ENCODE results near the gene TMEM191C. TPM values are rescaled to one million over a fixed set of nuclear protein-coding genes. Genes with fewer than 3 reads are reported as not detected.
"Not testable (repeated sequence)": the region's sequence is repeated elsewhere in the genome, so short reads cannot be mapped to it uniquely, and the experiment has no call there.

TMEM191C gene
- total RNA-seq, 6 experiments from 2014 or later, result 0.38 to 1.6 (median 0.56) TPM

- Mint-ChIP-seq H3K9me3 (no peaks in the 10 kb centered on the region), H3K4me1 (ENCODE audit: low read depth) (peaks cover 12% of the 10 kb centered on the region), H3K27ac (no peak overlapping the region), H3K4me3 (no peak overlapping the region), H3K27me3 (ENCODE audit: insufficient read depth) (no peaks in the 10 kb centered on the region; the same call in 1 of the 2 replicates), H3K36me3 (ENCODE audit: low read depth) (no peaks in the 10 kb centered on the region)
- no peak for TF ChIP-seq CTCF (IDR thresholded peaks at IDR 0.05)
- DNase-seq, result no peak
Measured at GRCh38 chr22:21455334-21456089, 11.7 kb upstream of the TMEM191C start.

DNA sequence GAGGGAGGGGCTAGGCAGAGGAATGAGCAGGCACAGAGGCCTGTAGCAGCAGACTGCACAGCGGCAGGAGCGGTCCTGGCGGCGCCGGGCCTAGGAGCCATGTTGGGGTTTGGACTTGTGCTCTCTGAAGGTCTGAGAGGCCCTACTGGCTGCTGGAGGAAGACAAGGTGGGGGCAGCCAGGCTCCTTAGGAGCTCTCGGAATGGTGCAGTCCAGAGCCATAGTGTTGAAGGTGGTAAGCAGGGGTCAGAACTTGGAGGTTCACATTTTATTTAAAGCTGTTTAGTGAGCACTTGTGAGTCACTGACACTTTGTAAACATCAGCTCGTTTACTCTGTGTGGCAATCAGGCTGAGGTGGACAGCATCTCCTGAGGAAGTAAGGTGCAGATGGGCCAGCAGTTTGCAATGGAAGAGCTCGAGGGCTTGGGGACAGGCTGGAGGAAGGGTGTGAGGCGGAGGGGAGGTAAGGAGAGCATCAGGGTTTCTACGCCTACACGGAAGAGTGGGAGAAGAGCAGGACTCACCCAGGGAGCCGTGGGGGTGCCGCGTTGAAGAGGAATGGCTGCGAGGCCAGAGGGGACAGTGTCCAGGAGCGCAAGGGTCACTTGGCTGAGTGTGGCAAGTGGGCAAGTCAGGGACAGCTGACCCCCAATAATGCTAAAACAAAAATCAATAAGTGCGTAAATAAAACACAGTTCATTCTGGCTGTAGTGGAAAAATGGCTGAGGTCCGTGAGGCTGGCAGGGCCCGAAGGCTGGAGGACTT is 10.0 kb upstream of the TMEM191C start:
- no peak for TF ChIP-seq CTCF (IDR thresholded peaks at IDR 0.05)
- H3K36me3 Mint-ChIP-seq (ENCODE audit: low read depth), result no peaks in the 10 kb centered on the region
- no peaks in the 10 kb centered on the region for H3K9me3 Mint-ChIP-seq
- peaks cover 12% of the 10 kb centered on the region for H3K4me1 Mint-ChIP-seq (ENCODE audit: low read depth)
- no peaks in the 10 kb centered on the region; the same call in 1 of the 2 replicates for H3K27me3 Mint-ChIP-seq (ENCODE audit: insufficient read depth)
- H3K4me3 Mint-ChIP-seq, result no peak overlapping the region
- no peak overlapping the region for H3K27ac Mint-ChIP-seq
- DNase-seq, result no peak

DNA sequence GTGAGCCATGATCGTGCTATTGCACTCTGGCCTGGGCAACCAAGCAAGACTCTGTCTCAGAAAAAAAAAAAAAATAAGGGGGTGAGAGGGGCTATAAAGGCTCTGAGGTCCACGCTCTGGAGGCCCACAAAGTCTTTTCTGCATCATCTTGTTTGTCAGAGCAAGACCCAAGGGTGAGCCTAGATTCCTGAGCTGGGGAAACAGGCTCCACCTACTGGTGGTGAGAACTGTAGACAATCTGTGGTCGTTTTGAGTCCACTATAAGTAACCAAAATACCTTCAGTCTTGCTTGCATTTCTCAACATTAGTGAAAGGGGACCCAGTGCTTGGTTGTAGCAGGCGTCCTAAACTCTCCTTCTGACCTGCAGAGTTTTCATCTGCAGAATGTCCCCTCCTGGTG is 4.5 kb upstream of the TMEM191C start:
- H3K9me3 Mint-ChIP-seq; H3K4me3 Mint-ChIP-seq; DNase-seq; H3K27me3 Mint-ChIP-seq (ENCODE audit: insufficient read depth); H3K36me3 Mint-ChIP-seq (ENCODE audit: low read depth); H3K27ac Mint-ChIP-seq; H3K4me1 Mint-ChIP-seq (ENCODE audit: low read depth): not testable (repeated sequence)

- H3K4me1 Mint-ChIP-seq (ENCODE audit: low read depth); H3K36me3 Mint-ChIP-seq (ENCODE audit: low read depth); H3K9me3 Mint-ChIP-seq; H3K27me3 Mint-ChIP-seq (ENCODE audit: insufficient read depth): not testable (repeated sequence)
- Mint-ChIP-seq H3K27ac (peak overlapping the region; percentile 54; the same call in 1 of the 2 replicates), H3K4me3 (peak overlapping the region; percentile 85)
- peak; percentile 83 for DNase-seq
Measured at GRCh38 chr22:21468194-21469096, 1.3 kb downstream of the TMEM191C start.

DNA sequence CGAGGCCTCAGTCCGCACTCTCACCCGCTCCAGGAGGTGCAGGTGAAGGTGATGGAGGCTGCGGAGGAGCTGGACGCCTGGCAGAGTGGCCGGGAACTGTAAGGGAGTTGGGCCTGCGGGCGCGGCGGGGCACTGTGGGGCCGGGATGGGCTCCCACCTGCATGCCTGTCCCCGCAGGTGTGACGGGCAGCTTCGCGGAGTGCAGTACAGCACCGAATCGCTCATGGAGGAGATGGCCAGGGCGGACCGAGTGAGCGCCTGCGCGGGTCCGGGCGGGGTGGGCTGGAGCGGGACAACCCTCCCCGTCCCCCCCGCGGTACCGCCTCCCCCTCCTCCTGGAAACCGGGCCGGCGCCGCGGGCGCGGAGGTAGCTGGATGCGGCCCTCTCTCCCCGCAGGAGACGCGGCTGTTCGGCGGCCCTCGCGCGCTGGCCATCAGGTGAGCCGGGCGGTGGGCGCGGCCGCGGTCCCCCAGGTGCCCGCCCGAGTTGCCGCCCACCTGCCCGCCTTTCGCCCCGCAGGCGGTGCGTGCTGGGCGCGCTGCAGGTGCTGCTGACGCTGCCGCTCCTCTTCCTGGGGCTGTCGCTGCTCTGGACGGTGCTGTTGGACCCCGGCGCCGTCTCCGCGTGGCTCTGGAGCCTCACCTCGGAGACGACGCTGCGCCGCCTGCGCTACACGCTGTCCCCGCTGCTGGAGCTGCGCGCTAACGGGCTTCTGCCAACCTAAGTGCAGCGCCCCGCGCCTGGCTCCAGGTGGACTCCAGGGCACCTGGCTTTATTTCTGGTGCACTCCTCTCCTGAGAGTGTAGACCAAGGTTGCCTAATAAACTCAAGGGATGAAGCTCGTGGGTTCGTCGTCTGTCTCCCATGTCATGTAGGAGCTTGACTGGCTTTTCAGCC is 2.2 kb downstream of the TMEM191C start:
- H3K9me3 Mint-ChIP-seq; H3K36me3 Mint-ChIP-seq (ENCODE audit: low read depth); H3K4me1 Mint-ChIP-seq (ENCODE audit: low read depth); H3K4me3 Mint-ChIP-seq; H3K27ac Mint-ChIP-seq; H3K27me3 Mint-ChIP-seq (ENCODE audit: insufficient read depth); DNase-seq: not testable (repeated sequence)

DNA sequence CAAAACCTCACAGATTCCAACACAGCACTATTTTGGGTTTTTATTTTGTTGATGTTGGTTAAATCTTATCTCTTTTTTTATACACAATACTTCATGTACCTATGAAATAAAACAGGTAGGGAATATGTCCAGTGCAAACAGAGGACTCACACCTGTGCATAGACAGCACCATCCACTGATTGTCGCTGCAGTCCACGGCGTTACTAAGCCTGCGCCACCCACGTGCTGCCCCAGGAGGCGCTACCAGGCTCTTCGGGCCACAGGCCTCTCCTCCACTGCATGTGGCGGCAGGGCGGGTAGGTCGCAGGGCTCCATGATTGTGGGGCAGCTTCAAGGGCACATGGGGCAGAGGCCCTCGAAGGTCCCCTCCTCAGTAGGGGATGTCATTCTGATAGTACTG is 5.8 kb downstream of the TMEM191C start:
- not testable (repeated sequence) for H3K4me3 Mint-ChIP-seq; H3K27ac Mint-ChIP-seq; DNase-seq; H3K9me3 Mint-ChIP-seq; H3K27me3 Mint-ChIP-seq (ENCODE audit: insufficient read depth); H3K36me3 Mint-ChIP-seq (ENCODE audit: low read depth); H3K4me1 Mint-ChIP-seq (ENCODE audit: low read depth)

GRCh38 chr22:21473664-21474063 is 6.5 kb downstream of the TMEM191C start:
- H3K4me1 Mint-ChIP-seq (ENCODE audit: low read depth); DNase-seq; H3K27me3 Mint-ChIP-seq (ENCODE audit: insufficient read depth); H3K36me3 Mint-ChIP-seq (ENCODE audit: low read depth); H3K9me3 Mint-ChIP-seq; H3K4me3 Mint-ChIP-seq; H3K27ac Mint-ChIP-seq: not testable (repeated sequence)

- not testable (repeated sequence) for H3K36me3 Mint-ChIP-seq (ENCODE audit: low read depth); H3K27ac Mint-ChIP-seq; H3K27me3 Mint-ChIP-seq (ENCODE audit: insufficient read depth); H3K9me3 Mint-ChIP-seq; DNase-seq; H3K4me3 Mint-ChIP-seq; H3K4me1 Mint-ChIP-seq (ENCODE audit: low read depth)
Measured at GRCh38 chr22:21484039-21484438, 16.9 kb downstream of the TMEM191C start.

DNA sequence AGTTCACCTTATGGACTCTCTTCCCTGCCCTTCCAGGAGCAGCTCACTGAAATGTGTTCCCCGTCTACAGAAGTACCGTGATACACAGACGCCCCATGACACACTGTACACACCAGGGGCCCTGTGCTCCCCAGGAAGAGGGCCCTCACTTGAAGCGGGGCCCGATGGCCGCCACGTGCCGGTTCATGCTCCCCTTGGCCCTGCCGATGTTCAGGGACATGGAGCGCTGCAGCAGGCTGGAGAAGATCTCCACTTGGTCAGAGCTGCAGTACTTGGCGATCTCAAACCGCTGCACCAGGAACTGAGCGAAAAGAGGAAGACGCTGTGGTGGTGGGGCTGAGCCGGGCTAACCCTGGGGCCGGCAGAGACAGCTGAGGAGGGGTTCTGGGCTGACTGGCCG is 20.5 kb downstream of the TMEM191C start:
- not testable (repeated sequence) for H3K27me3 Mint-ChIP-seq (ENCODE audit: insufficient read depth); H3K4me1 Mint-ChIP-seq (ENCODE audit: low read depth); DNase-seq; H3K9me3 Mint-ChIP-seq; H3K4me3 Mint-ChIP-seq; H3K27ac Mint-ChIP-seq; H3K36me3 Mint-ChIP-seq (ENCODE audit: low read depth)

DNA sequence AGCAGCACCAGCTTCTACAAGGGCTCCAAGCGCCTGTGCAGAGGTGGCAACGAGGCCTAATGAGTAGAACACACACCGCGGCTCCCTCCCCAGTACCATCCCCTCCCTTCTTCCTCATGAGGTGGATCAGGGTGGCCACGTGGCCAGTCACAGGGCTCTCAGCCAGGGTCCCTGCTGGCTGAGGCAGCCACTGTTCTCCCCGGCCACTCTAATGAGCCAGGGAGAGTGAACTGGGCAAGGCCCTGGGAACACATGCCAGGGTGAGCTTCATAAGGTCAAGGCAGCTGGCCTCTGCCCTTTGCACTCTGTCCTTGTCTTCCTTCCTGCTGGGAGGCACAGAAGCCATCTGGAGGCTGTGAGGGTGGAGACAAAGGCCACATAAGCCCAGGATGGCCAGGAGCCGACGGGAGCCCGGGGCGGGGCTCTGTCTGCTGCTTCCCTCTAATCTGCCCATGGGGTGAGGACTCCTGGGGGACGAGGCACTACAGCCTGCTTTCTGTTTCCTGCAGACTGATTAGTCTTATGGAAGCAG is 22.0 kb downstream of the TMEM191C start:
- not testable (repeated sequence) for H3K36me3 Mint-ChIP-seq (ENCODE audit: low read depth); H3K9me3 Mint-ChIP-seq; DNase-seq; H3K27ac Mint-ChIP-seq; H3K4me3 Mint-ChIP-seq; H3K4me1 Mint-ChIP-seq (ENCODE audit: low read depth); H3K27me3 Mint-ChIP-seq (ENCODE audit: insufficient read depth)

Measured in HFFc6 (cell line).